HEK293 (cell line): ENCODE measurements around the gene CYP2A6.
"Not testable (repeated sequence)": the region's sequence is repeated elsewhere in the genome, so short reads cannot be mapped to it uniquely, and the experiment has no call there.

Experiments used
- CTCF ChIA-PET: fragments of 350-600 bp; formaldehyde crosslinking; extraction: SDS; loops from one replicate; lab custom pipeline; 2021; ENCODE audit warnings: antibody characterized with exemption; lab: Yijun Ruan, JAX
- POLR2A ChIA-PET: fragments of 300-600 bp; formaldehyde crosslinking; extraction: SDS; loops from one replicate; lab custom pipeline; 2020; ENCODE audit warnings: antibody characterized with exemption, inconsistent platforms; lab: Yijun Ruan, JAX
- H3K27ac ChIP-seq: fragments of 200-500 bp; sonication (Bioruptor generic); 2 replicates; pipeline ENCODE4 v1.5.1; 2014; ENCODE audit warnings: low read depth, low read length, control low read depth, inconsistent platforms; ENCODE audit errors: extremely low read depth
- H3K36me3 ChIP-seq, 2 experiments: fragments of 200-500 bp in 1 of 2; sonication (Bioruptor generic) in 1 of 2; 1 replicate in 1 of 2; 2 replicates in 1 of 2; pipeline ENCODE4 v1.5.1; 2014 to 2017; ENCODE audit warnings: inconsistent platforms in 2 of 2, low read length in 2 of 2; ENCODE audit not compliant: control insufficient read depth in 2 of 2, insufficient read depth in 1 of 2
- H3K4me1 ChIP-seq: fragments of 200-500 bp; sonication (Bioruptor generic); 2 replicates; pipeline ENCODE4 v1.5.1; 2014; ENCODE audit warnings: mild to moderate bottlenecking, low read length, inconsistent platforms; ENCODE audit not compliant: control insufficient read depth, insufficient read depth
- H3K4me3 ChIP-seq: 2 replicates; pipeline ENCODE4 v1.5.1; 2011; ENCODE audit warnings: low read depth, mild to moderate bottlenecking, control low read depth, low read length, moderate library complexity
- H3K9me3 ChIP-seq: fragments of 200-500 bp; sonication (Bioruptor generic); 2 replicates; pipeline ENCODE4 v1.5.1; 2014; ENCODE audit warnings: low read depth, low read length, inconsistent platforms; ENCODE audit not compliant: control insufficient read depth, insufficient read depth
- BCL11A ChIP-seq: fragments of 450-650 bp; formaldehyde crosslinking; IDR thresholded peaks from 2 replicates; pipeline ENCODE4 v1.5.1; 2016; ENCODE audit warnings: low read depth, missing biosample characterization, missing genetic modification characterization
- RBAK ChIP-seq: fragments of 450-650 bp; formaldehyde crosslinking; IDR thresholded peaks from 2 replicates; pipeline ENCODE4 v1.5.1; 2016; ENCODE audit warnings: missing biosample characterization, missing genetic modification characterization
- SP7 ChIP-seq: fragments of 450-650 bp; formaldehyde crosslinking; IDR thresholded peaks from 2 replicates; pipeline ENCODE4 v1.5.1; 2016; ENCODE audit warnings: missing biosample characterization, missing genetic modification characterization
- YY2 ChIP-seq: fragments of 450-650 bp; formaldehyde crosslinking; IDR thresholded peaks from 2 replicates; pipeline ENCODE4 v1.5.1; 2016; ENCODE audit warnings: missing biosample characterization, missing genetic modification characterization
- ZBTB17 ChIP-seq: fragments of 450-650 bp; formaldehyde crosslinking; IDR thresholded peaks from 2 replicates; pipeline ENCODE4 v1.5.1; 2016; ENCODE audit warnings: missing biosample characterization, missing genetic modification characterization
- ZEB2 ChIP-seq: fragments of 450-650 bp; formaldehyde crosslinking; IDR thresholded peaks from 2 replicates; pipeline ENCODE4 v1.5.1; 2016; ENCODE audit warnings: missing biosample characterization, missing genetic modification characterization
- ZNF121 ChIP-seq: fragments of 450-650 bp; formaldehyde crosslinking; IDR thresholded peaks from 2 replicates; pipeline ENCODE4 v1.5.1; 2016; ENCODE audit warnings: missing biosample characterization, missing genetic modification characterization
- ZNF416 ChIP-seq: fragments of 450-650 bp; formaldehyde crosslinking; IDR thresholded peaks from 2 replicates; pipeline ENCODE4 v1.5.1; 2016; ENCODE audit warnings: missing biosample characterization, missing genetic modification characterization
- TF ChIP-seq, protein P1 (sequence below): fragments of 450-650 bp; formaldehyde crosslinking; IDR thresholded peaks from 2 replicates; pipeline ENCODE4 v1.5.1; 2016; ENCODE audit warnings: missing biosample characterization, missing genetic modification characterization
- TF ChIP-seq, protein P2 (sequence below): fragments of 450-650 bp; formaldehyde crosslinking; IDR thresholded peaks from 2 replicates; pipeline ENCODE4 v1.5.1; 2017; ENCODE audit warnings: missing biosample characterization, missing genetic modification characterization
- TF ChIP-seq, protein P3 (sequence below): fragments of 450-650 bp; formaldehyde crosslinking; IDR thresholded peaks from 2 replicates; pipeline ENCODE4 v1.5.1; 2016; ENCODE audit warnings: missing biosample characterization, missing genetic modification characterization
- TF ChIP-seq, protein P4 (sequence below): fragments of 450-650 bp; formaldehyde crosslinking; IDR thresholded peaks from 2 replicates; pipeline ENCODE4 v1.5.1; 2016; ENCODE audit warnings: missing biosample characterization, missing genetic modification characterization
- TF ChIP-seq, protein P5 (sequence below): fragments of 450-650 bp; formaldehyde crosslinking; IDR thresholded peaks from 2 replicates; pipeline ENCODE4 v1.5.1; 2016; ENCODE audit warnings: missing biosample characterization, missing genetic modification characterization, low read depth

The CYP2A6 gene

DNA sequence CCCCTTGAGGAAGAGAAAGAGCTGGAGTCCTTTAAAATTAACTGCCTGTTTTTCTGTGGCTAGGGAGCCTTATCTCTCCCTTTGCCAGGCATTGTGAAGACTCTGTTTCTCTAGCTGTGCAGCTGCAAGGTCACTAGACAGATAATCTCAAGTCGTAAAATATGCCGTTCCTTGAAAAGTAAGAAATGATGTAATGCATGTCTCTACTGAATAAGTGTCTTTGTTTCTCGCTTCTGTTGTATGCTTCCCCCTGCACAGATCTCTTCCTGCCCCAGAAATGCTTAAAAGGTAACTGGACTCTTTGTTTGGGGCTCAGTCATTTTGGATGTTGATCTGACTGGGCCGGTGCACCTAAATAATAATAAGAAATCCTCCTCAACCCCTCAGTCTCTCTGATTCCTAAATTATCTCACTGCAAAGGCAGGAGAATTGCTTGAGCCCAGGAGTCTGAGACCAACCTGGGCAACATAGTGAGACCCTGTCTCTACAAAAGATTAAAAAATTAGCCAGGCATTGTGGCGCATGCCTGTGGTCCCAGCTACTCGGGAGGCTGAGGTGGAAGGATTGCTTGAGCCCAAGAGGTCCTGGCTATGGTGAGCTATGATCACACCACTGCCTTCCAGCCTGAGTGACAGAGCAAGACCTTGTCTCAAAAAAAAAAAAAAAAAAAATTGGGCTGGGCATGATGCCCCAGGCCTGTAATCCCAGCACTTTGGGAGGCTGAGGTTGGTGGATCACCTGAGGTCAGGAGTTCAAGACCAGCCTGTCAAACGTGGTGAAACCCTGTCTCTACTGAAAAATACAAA lies 16.3 kb downstream of the CYP2A6 start (continued):
- TF ChIP-seq ZNF121 (tag by site-specific recombination) (peak; percentile 96), ZBTB17 (tag by site-specific recombination) (peak; percentile 50; the same call in 1 of the 2 replicates), ZEB2 (tag by site-specific recombination) (peak; percentile 48), SP7 (tag by site-specific recombination) (peak; percentile 45; the same call in 1 of the 2 replicates), BCL11A (tag by site-specific recombination) (peak; percentile 80; the same call in 1 of the 2 replicates)
- TF ChIP-seq, protein P1, sequence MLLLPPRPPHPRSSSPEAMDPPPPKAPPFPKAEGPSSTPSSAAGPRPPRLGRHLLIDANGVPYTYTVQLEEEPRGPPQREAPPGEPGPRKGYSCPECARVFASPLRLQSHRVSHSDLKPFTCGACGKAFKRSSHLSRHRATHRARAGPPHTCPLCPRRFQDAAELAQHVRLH (tag by site-specific recombination): 0 out of 2 replicates have a peak, but pooled peaks have one; percentile 33
- TF ChIP-seq, protein P2, sequence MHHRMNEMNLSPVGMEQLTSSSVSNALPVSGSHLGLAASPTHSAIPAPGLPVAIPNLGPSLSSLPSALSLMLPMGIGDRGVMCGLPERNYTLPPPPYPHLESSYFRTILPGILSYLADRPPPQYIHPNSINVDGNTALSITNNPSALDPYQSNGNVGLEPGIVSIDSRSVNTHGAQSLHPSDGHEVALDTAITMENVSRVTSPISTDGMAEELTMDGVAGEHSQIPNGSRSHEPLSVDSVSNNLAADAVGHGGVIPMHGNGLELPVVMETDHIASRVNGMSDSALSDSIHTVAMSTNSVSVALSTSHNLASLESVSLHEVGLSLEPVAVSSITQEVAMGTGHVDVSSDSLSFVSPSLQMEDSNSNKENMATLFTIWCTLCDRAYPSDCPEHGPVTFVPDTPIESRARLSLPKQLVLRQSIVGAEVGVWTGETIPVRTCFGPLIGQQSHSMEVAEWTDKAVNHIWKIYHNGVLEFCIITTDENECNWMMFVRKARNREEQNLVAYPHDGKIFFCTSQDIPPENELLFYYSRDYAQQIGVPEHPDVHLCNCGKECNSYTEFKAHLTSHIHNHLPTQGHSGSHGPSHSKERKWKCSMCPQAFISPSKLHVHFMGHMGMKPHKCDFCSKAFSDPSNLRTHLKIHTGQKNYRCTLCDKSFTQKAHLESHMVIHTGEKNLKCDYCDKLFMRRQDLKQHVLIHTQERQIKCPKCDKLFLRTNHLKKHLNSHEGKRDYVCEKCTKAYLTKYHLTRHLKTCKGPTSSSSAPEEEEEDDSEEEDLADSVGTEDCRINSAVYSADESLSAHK (tag by site-specific recombination): peak; percentile 69
- TF ChIP-seq, protein P3, sequence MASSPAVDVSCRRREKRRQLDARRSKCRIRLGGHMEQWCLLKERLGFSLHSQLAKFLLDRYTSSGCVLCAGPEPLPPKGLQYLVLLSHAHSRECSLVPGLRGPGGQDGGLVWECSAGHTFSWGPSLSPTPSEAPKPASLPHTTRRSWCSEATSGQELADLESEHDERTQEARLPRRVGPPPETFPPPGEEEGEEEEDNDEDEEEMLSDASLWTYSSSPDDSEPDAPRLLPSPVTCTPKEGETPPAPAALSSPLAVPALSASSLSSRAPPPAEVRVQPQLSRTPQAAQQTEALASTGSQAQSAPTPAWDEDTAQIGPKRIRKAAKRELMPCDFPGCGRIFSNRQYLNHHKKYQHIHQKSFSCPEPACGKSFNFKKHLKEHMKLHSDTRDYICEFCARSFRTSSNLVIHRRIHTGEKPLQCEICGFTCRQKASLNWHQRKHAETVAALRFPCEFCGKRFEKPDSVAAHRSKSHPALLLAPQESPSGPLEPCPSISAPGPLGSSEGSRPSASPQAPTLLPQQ (tag by site-specific recombination): peak; percentile 71; the same call in 1 of the 2 replicates
- TF ChIP-seq, protein P4, sequence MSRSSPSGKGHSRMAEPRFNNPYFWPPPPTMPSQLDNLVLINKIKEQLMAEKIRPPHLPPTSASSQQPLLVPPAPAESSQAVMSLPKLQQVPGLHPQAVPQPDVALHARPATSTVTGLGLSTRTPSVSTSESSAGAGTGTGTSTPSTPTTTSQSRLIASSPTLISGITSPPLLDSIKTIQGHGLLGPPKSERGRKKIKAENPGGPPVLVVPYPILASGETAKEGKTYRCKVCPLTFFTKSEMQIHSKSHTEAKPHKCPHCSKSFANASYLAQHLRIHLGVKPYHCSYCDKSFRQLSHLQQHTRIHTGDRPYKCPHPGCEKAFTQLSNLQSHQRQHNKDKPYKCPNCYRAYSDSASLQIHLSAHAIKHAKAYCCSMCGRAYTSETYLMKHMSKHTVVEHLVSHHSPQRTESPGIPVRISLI: peak; percentile 79
- TF ChIP-seq, protein P5, sequence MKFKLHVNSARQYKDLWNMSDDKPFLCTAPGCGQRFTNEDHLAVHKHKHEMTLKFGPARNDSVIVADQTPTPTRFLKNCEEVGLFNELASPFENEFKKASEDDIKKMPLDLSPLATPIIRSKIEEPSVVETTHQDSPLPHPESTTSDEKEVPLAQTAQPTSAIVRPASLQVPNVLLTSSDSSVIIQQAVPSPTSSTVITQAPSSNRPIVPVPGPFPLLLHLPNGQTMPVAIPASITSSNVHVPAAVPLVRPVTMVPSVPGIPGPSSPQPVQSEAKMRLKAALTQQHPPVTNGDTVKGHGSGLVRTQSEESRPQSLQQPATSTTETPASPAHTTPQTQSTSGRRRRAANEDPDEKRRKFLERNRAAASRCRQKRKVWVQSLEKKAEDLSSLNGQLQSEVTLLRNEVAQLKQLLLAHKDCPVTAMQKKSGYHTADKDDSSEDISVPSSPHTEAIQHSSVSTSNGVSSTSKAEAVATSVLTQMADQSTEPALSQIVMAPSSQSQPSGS: peak; percentile 94

DNA sequence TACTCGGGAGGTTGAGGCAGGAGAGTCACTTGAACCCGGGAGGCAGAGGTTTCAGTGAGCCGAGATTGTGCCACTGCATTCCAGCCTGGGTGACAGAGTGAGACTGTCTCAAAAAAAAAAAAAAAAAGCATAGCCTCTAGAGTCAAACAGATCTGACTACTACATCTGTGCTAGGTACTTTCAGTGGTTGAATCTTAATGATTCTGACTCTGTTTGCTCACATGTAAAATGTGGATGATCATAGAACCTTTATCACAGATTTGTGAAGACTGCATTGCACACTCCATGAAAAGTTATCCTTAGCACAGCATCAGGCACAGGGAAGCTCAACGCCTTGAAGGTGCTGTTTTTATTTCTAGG lies 17.8 kb downstream of the CYP2A6 start:
- TF ChIP-seq YY2 (tag by site-specific recombination): 0 out of 2 replicates have a peak, but pooled peaks have one; percentile 8
- TF ChIP-seq RBAK (tag by site-specific recombination): peak; percentile 10; the same call in 1 of the 2 replicates
- 0 out of 2 replicates have a peak, but pooled peaks have one; percentile 7 for TF ChIP-seq ZNF416
- H3K36me3 ChIP-seq, H3K9me3 ChIP-seq, H3K4me3 ChIP-seq: not testable (repeated sequence)
- ChIA-PET CTCF (interaction anchor here (0.7 to 2.5 kb wide), 6 partner anchors 13 to 232 kb away, joined by 4 to 25 read pairs (median 5); no protein-coding TSS in a partner anchor), POLR2A (interaction anchor here (0.6 to 2.9 kb wide), 12 partner anchors 10 to 432 kb away, joined by 3 to 14 read pairs (median 4); partner anchors contain the start of genes ACTMAP, HNRNPUL1, RAB4B and SNRPA)
- Histone ChIP-seq H3K4me1 (peaks cover 26% of the 10 kb centered on the region), H3K27ac (peak overlapping the region; percentile 84)
